Hematopoietic multipotent progenitor cell treated with erythropoietin and hydrocortisone succinate and interleukin-3 and kit ligand, for 4 days (in vitro differentiated cells): ENCODE data around the gene RTBDN.
"Not testable (repeated sequence)": the region's sequence is repeated elsewhere in the genome, so short reads cannot be mapped to it uniquely, and the experiment has no call there.

ENCODE experiments used
- DNase-seq: peaks from one replicate; pipeline ENCODE4 v3.0.0-alpha.2; 2015

The RTBDN gene

DNA sequence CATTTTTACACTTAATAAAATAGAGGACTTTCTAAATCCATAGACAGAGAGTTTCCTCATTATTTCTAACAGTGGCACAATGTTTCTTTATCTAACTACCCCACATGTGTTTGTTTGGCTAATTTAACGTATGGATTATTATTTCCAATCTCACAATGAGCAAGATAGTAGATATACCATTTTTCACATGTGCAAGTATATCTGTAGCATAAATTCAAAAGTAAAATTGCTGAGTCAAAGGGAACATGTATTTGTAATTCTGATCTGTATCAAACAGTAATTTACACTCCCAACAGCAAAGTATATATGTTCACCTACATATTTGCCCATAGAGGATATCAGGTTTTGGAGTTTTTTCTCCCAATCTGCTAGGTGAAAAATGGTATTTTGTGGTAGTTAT is 22.3 kb upstream of the RTBDN start:
- peak; percentile 63 for DNase-seq

DNA sequence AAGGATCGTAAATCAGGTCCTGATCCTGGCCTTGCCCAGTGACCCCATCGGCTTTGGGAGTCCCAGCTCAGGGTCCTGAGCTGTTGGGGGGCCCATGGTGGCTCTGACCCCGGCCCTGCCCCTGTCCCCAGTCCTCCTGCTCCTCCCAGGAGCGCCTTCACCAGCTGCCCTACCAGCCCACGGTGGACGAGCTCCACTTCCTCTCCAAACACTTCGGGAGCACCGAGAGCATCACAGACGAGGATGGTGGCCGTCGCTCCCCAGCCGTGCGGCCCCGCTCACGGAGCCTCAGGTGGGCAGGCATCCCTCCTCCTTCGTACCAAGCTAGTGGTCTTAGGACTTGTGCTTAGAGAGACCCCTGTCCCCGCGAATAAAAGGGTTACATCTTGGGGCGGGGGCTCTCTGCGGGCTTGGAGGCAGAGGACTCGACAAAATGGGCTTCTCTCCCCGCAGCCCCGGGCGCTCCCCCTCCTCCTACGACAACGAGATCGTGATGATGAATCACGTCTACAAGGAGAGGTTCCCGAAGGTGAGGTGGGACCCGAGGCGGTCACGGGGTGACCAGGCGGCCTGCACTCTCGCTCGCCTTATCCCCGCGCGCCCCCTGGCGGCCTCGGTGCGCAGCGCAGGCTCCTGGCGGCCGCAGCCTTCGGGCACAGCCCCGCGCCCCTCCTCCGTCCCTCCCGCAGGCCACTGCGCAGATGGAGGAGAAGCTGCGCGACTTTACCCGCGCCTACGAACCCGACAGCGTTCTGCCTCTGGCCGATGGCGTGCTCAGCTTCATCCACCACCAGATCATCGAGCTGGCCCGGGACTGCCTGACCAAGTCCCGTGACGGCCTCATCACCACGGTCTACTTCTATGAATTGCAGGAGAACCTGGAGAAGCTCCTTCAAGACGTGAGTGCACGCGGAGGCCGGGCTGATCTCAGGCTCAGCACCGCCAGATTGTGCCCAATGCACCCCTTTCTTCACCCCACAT is 13.1 kb upstream of the RTBDN start:
- peak; percentile 89 for DNase-seq

DNA sequence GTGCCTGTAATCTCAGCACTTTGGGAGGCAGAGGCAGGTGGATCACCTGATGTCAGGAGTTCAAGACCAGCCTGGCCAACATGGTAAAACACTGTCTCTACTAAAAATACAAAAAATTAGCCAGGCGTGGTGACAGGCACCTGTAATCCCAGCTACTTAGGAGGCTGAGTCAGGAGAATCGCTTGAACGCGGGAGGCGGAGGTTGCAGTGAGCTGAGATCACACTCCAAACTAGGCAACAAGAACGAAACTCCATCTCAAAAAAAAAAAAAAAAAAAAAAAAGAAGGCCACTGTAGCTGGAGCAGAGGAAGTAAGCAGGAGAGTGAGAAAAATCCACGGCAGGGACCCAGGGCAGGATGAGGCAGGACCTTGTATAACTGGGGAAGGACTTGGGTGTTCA is 12.2 kb upstream of the RTBDN start:
- not testable (repeated sequence) for DNase-seq

DNA sequence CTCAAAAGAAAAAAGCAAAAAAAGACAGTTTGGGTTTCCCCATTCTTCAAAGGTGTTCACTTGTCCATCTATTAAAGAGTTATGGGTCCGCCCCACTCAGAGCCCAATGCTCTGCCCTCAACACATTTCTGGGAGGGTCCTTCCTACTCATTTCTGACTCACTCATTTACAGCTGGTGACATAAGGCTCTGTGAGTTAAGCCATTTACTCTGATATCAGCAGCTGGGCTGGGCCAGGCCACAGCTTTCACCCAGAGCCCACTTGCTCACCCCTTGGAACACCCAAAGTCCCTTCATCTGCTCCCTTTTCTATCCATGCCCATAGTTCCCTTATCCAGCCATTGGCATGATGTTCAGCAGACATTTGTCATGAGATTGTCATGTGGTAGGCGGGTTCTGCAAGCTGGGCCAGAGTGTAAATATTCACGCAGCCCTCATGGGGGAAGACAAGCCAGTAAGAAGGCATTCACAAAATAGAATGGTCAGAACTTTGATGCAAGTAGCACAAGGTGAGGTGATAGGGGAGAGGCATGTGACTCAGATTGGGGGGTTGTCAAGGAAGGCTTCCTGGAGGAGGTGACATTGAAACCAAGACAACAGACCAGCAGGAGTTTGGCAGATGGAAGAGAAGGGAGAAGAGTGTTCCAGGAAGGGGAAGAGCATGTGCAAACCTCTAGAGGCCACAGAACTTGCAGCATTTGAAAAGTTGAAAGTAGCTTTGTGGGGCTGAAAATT is 9.8 kb upstream of the RTBDN start:
- no peak for DNase-seq

DNA sequence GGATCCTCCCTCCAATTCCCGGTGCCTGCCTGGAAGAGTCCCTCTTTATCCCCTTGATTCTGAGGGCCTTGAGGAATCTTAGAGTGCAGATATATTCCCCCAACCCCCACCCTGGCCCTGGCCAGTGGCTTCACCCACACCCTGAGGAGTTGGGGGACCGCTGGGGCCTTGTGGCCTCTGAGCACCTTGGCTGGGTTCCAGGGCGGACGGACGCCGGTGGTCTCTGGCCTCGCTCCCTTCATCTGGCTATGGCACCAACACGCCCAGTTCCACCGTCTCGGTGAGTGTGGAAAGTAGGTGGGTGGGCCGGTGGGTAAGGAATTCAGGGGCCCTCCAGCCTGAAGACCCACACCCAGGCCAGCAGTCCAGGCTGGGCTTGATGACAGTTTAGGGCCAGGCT is 8.9 kb upstream of the RTBDN start:
- DNase-seq: no peak

DNA sequence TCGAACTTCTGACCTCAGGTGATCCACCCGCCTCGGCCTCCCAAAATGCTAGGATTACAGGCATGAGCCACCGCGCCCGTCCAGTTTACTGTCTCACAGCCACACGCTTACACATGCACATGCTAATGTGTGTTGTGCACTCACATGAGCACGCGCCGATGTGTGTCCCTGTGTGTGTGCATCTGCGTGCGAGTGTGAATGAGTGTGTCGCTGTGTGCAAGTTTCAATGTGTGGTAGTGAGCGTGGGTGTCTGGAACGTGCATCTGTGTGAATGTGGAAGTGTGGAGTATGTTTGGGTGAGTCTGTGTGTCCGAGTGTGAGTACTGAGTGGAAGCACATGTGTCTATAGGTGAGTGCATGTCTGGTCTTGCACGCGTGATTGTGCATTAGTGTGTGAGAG is 8.1 kb upstream of the RTBDN start:
- no peak for DNase-seq

DNA sequence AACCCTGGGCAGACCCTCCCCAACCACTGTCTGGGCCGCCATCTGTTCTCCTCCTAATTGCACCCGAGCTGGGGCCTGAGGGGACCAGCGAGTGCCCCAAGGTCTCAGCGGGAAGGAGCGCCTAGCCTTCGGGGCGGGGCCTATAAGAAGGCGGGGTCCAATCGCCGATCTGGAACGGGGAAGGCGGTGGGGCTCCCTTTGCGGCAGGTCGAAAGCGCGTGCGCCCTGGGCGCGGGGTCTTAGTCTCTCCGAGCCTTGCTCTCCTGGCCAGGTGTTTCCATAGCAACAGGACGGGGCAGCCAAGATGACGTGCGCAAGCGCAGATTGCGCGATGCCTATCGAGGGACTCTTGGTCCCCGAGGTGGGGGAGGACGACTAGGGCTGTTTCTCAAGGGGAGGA is 6.7 kb upstream of the RTBDN start:
- DNase-seq: peak; percentile 72

DNA sequence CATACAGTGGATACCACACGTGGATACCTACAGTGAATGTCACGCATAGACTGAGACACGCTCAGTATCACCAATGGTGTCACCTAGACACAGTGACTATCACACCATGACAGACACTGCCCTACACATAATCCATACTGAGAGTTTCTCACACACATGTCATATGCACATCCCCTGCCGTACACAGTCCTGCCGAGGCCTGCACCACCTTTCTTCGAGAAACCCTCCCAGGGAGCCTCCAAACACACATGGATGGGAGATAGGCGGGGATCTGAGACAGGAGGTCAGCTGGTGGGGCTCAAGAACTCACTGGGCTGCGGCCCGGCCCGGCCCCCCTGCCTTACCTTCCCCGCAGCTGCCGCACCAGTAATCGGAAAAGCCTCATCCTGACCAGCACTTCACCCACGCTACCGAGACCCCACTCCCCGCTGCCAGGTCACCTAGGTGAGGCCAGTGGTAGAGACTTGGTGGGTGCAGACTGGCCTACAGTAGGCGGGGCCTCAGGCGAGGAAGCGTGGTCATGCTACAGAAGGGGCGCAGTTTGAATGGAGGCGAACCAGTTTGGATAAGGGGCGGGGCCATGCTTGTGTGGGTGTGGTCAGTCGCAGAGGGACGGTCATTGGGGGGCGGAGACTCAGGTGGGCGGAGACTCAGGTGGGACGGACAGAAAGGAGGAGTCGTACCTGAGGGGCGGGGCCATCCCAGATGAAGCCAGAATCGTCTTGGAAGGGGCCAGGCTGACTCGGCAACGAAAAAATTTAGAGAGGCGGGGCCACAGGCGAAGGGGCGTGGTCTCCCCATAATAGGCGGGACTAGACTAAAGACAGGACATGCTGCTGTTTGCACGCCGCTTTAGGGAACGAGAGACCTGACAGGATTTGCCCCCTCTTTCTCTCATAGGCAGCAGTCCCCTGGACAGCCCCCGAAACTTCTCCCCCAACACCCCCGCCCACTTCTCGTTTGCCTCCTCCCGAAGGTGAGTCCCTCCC is 6.0 kb upstream of the RTBDN start:
- peak; percentile 93 for DNase-seq

DNA sequence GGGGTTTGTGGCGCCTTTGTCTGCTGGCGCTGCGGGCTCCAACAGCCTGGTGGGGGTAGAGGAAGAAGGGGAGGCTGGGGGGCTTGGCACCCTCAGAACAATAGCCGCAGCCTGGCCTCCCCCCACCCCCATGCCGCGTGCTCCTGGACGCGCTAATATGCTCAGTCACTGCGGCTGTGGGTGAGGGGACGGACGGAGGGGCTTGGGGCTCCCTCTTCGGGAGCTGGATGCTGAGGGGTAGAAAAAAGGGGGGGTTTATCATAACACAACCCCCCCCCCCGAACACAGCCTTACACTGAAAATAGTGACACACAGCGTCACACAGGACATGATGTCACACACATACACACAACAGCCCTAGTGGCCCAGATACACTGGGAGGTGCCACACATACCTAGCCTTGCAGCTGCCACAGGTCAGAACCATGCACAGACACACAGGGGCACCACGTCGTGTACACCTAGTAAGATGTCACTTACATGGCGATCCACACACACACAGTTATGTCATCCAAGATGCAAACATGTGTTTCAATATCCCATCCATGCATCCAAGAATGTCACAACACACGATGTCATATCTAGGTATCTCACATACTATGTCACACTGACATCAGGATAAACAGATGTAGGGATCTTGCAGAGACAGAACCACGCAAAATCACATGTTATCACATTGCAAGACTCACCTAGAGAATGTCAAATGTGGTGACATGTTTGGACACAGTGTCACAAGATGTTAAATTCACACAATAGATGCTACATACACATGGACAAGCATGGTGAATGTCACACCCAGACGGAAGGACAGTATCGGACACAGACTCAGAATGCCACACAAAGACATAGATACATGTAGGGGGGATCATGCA is 4.7 kb upstream of the RTBDN start:
- DNase-seq: peak; percentile 45

DNA sequence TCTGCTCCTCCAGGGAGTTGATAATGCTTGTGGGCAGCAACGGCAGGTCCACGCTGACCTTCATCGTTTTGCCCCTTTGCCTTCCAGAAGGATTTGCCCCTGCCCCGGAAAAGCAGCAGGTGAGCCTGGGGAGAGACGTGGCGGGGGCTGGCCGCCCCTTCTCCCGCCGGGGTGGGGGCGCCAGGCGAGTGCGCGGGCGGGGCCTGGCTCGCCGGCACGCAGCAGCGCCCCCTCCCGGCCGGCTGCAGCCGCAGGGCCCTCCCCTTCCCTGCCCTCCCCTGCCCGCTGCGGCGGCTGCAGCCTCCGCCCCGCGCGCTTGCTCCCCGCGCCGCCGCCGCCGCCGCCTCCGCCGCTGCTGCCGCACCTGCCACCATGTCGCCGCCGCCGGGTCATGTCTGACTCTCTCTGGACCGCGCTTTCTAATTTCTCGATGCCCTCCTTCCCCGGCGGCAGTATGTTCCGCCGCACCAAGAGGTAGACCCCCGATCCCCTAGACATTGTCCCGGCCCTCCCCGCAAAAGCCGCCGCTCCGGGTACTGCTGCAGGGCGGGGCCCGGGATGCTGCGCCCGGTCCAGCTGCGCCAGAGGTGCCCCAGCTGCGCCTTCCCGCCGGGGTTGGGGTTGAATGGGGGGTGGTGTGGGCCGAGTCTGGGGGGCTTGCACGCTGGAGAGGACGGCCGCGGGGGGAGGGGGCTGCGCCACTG is 4.0 kb upstream of the RTBDN start, which contains the start of gene MAST1:
MAST1 (plus strand) TSS at position 334 of the 704 bp plus-strand sequence; CDS start at position 392, 58 bp downstream.
- peak; percentile 79 for DNase-seq

DNA sequence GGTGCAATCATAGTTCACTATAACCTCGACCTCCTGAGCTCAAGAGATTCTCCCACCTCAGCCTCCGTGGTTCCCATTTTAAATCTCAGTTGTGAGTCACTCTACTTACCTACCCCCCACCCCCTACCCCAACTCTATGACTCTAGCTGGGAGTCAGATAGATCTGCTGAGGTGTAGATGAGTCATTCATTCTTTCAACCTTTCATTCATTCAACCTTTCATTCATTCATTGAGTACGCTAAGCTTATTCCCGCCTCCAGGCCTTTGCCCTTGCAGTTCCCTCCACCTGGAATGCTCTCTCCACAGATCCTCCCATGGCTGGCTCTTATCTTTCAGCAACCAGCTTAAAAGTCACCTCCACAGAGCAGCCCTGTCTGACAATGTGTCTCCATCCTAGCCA is 2.8 kb upstream of the RTBDN start:
- no peak for DNase-seq

DNA sequence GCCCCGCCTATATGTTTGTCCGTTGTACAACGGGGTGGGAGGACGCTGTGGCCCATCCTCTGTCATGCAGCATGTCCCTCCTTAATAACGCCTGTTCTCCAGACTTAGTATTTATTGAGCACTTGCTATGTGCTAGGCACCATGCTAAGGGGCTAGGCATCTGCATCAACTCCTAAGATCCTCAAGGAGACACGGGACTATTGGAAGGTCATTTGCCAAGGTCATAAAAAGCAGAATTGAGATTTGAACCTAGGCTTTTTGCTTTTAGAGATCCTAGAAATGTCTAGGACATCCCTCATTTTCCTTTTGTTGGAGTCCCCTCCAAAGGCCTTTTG is 2.1 kb upstream of the RTBDN start:
- DNase-seq: no peak

DNA sequence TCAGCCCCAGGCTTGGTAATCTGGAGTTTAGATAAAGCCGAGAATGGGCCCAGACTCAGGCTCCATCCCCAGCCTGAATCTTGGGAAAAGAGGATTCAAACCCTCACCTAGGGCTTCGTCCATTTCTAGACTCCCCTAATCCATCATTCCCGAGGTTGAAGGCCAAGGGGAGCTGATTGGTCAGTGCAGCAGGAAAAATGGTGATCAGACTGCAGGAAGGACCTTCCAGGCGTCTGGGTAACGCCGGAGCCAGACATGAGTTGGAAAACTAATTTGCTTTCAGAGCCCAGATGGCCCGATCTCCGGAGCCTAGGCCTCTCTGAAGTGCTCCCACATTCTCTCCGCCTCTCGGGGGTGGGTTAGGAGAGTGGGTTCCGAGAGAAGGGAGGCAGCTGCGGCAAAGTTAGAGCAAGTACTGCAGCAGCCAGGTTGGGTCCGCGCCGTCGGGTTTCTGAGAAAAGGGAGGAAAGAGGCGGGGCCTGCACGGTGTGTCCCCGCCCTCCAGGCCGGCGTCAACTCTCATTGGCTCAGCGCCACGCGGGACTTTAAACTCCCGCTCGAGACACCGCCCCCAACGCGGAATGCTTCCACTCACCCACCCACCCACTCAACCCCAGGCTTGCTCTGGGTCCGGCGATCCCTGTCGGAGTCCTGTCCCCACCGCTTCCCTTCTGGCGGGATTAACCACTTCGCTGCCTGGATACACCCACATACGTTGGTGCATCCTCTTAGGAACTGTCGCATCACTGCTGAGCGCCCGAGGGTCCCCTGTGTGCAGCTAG is 788 bp upstream of the RTBDN start:
- DNase-seq: peak; percentile 61

DNA sequence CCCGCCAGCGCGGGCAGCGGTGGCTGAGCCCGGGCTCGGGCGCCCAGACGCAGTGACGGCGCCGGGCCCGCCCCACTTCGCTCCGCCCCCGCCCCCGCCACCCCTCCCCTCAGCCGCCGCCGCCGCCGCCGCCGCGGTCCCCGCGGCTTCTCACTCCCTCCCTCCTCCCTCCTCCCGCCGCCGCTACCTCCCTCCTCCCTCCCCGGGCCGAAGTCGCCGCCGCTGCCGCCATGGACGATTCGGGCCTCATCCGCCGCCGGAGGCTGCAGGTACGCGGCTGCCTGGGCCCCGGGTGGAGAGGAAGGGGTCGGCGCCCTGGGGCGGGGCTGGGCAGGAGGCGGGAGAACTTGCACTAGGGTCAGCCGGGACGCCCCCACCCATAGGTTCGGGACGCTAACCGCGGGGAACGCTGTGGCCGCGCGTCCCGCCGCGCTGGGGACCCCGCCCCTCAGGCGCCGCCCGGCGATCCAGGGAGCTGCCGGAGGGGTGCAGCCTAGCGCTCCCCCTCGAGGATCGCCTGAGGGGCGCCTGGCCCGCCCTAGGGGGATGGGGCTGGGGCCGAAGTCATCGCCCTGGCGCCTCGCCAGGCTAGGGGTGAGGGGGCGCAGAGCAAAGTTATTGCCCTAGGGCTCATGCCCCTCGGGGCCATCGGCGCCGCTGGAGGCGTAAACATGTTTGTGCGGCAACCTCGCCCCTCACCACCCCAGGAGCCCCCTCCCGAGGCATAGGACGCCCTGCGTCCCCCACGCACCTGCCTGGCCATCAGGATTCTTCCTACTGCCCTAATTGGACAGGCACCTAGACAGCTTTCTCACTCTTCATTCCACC is 427 bp downstream of the RTBDN start:
- DNase-seq: peak; percentile 58

DNA sequence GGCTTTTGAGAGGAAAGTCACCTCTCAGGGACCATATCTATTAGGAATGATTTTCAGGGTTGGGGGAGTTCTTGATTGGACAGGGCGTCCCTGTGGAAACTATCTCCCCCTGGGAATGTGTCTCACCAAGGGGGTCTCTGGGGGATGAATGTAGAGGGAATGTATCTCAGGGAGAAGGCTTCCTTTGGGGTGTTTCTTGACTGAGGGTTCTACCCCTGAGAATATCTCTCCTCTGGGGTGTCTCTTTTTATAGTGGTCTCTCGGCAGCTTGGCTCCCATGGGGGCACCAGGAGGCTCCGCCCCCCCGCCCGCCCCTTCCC is 1.0 kb downstream of the RTBDN start:
- no peak for DNase-seq

DNA sequence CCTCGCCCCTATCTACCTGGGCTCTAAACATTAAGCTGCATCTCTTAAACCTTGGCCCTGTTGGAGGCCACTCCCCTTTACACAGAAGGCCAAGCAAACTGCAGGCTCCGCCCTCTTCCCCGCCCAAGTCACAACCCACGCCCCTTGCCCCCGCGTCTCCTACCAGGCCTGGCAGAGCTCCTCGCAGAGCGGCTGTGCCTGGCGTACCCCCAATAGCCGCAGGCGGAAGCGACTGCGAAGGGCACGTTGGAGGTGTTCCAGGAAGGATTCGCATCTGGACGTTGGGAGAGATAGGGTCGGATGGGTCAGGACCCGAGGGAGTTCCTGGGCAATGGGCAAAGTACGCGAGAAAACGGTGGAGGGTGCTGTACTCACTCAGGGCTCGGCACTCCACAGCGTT is 5.9 kb downstream of the RTBDN start:
- peak; percentile 90 for DNase-seq

DNA sequence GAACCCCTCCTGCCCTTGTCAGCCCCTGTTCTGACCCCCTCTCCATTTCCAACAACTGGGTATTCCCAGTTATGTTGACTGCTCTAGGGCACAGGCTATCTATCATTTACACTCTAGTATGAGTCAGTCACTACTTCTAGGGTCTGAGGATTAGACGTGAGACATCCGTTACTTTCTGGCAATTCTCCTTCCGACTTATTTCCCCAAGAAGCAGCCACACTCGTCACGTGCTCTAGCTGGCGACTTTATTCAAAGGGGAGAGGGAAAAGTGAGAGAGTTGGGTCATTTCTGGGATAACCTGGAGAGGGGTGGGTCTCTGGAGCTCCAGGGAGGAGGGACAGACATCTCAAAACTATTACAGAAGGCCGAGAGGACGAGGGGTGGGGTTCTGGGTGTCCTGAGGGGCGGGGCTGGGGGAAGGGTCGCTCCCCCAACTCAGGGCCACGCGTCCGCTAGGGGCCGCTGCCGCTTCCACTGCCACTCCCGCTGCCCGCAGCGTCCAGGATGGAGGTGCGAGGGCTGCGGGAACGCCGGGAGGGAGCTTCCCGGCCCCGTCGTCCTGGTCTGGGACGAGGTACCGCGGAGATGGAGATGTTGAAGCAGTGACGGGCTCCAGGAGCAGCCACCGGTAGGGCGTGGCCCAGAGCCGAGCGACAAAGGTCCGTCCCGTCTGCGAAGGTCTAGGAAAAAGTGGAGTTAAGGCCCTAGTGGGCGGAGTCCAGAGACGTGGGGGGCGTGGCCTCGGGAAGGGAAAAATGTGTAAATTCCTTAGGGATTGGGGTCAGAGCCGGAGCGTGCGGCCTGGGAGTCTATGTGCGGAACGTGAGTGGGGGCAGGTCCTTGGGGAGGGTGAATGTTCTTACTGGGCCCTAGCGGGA is 8.9 kb downstream of the RTBDN start:
- DNase-seq: peak; percentile 65

DNA sequence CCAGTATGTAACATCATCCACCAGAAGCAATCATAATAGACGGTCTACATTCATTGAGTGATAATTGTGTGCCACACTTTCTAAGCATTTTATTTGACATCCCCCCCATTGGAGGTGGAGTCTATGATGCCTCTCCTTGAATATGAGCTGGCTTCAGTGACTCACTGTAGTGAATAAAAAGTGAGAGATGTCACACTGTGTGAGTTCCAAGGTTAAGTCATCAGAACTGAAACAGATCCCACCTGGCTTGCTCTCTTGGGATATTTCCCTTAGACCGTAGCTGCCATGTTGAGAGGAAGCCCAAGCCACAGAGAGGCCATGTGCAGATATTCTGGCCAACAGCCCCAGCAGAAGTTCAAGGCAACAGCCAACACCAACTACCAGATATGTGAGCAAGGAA is 12.6 kb downstream of the RTBDN start:
- DNase-seq: no peak
